Stimulated activated CD8-positive, alpha-beta memory T cell treated with anti-CD3 and anti-CD28 coated beads, Interleukin-7, amount 100 ng/mL, for 1 hour (primary cell): ENCODE measurements around the gene KCTD8.

ENCODE experiments used
- DNase-seq, 2 donors: peaks; one replicate each; pipeline ENCODE4 v3.0.0-alpha.2; 2020; ENCODE audit warnings: low read depth in 2 of 2

Gene KCTD8

GRCh38 chr4:44448521-44449461, at the start of gene KCTD8:
KCTD8 (minus strand) TSS chr4:44448809.
- DNase-seq = no peak

- DNase-seq = no peak
Measured at GRCh38 chr4:44494810-44495701, 46.4 kb upstream of the KCTD8 start.

GRCh38 chr4:44493924-44494323, 45.3 kb upstream of the KCTD8 start:
- DNase-seq = no peak

- DNase-seq = no peak
Measured at GRCh38 chr4:44487341-44487740, 38.7 kb upstream of the KCTD8 start.

- no peak for DNase-seq
Measured at GRCh38 chr4:44479731-44480130, 31.1 kb upstream of the KCTD8 start.

GRCh38 chr4:44462259-44462658, 13.7 kb upstream of the KCTD8 start:
- DNase-seq = no peak

GRCh38 chr4:44447563-44448504, 775 bp downstream of the KCTD8 start:
- DNase-seq = no peak

- no peak for DNase-seq
Measured at GRCh38 chr4:44446801-44447562, 1.6 kb downstream of the KCTD8 start.

- no peak for DNase-seq
Measured at GRCh38 chr4:44446191-44446590, 2.4 kb downstream of the KCTD8 start.

- DNase-seq = no peak
Measured at GRCh38 chr4:44438687-44439086, 9.9 kb downstream of the KCTD8 start.

- no peak for DNase-seq
Measured at GRCh38 chr4:44434247-44434646, 14.4 kb downstream of the KCTD8 start.

- DNase-seq = no peak
Measured at GRCh38 chr4:44425614-44426208, 22.9 kb downstream of the KCTD8 start.

GRCh38 chr4:44422912-44423311, 25.7 kb downstream of the KCTD8 start:
- no peak for DNase-seq

GRCh38 chr4:44421330-44422065, 27.1 kb downstream of the KCTD8 start:
- no peak for DNase-seq

- no peak for DNase-seq
Measured at GRCh38 chr4:44415251-44415650, 33.4 kb downstream of the KCTD8 start.

GRCh38 chr4:44368413-44369167, 80.0 kb downstream of the KCTD8 start:
- DNase-seq = no peak

- DNase-seq = no peak
Measured at GRCh38 chr4:44354172-44354571, 94.4 kb downstream of the KCTD8 start.

GRCh38 chr4:44351069-44351468, 97.5 kb downstream of the KCTD8 start:
- DNase-seq = no peak

GRCh38 chr4:44342800-44343199, 105.8 kb downstream of the KCTD8 start:
- no peak for DNase-seq
